Transverse colon (tissue), 4 donors: ENCODE data around the gene UBN1. TPM values are rescaled to one million over a fixed set of nuclear protein-coding genes. Genes with fewer than 3 reads are reported as not detected.

Experiments used
- DNase-seq: peaks from one replicate; pipeline ENCODE4 v3.0.0-alpha.2; 2019
- H3K27ac ChIP-seq, 4 donors: fragments of 200-600 bp; sonication (generic); 2 replicates each; pipeline ENCODE4 v1.5.1; 2016 to 2018; ENCODE audit warnings: inconsistent platforms in 4 of 4
- H3K27me3 ChIP-seq: fragments of 200-600 bp; sonication (generic); 2 replicates; pipeline ENCODE4 v1.5.1; 2017; ENCODE audit warnings: inconsistent platforms
- H3K36me3 ChIP-seq, 4 donors: fragments of 200-600 bp; sonication (generic); 2 replicates each; pipeline ENCODE4 v1.5.1; 2017 to 2019; ENCODE audit warnings: inconsistent platforms in 4 of 4
- H3K4me1 ChIP-seq, 4 donors: fragments of 200-600 bp; sonication (generic); 2 replicates each; pipeline ENCODE4 v1.5.1; 2017 to 2020; ENCODE audit warnings: inconsistent platforms in 4 of 4
- H3K4me3 ChIP-seq, 4 donors: fragments of 200-600 bp; sonication (generic); 1 replicate in 1 of 4; 2 replicates in 3 of 4; pipeline versions ENCODE4 v1.5.1 to v1.6.1; 2017 to 2019; ENCODE audit warnings: inconsistent platforms in 4 of 4
- H3K9me3 ChIP-seq, 2 donors: fragments of 200-600 bp; sonication (generic); 2 replicates each; pipeline ENCODE4 v1.5.1; 2017 to 2019; ENCODE audit warnings: inconsistent platforms in 2 of 2
- EP300 ChIP-seq: sonication (generic); formaldehyde crosslinking; IDR thresholded peaks from one replicate; pipeline ENCODE4 v1.6.1; 2017; ENCODE audit warnings: antibody characterized with exemption, low read depth
- POLR2A ChIP-seq: fragments of 450-650 bp; IDR thresholded peaks from one replicate; pipeline ENCODE4 v1.6.1; 2016; ENCODE audit warnings: antibody characterized with exemption, mild to moderate bottlenecking, moderate library complexity
- POLR2AphosphoS5 ChIP-seq, 3 donors: sonication (generic); formaldehyde crosslinking; IDR thresholded peaks; one replicate each; pipeline ENCODE4 v1.6.1; 2016; ENCODE audit warnings: antibody characterized with exemption in 3 of 3
- WGBS, 2 donors: methylation state at CpG; one replicate each; pipeline ENCODE4 v1.1.5; 2018; ENCODE audit warnings: low coverage in 1 of 2; 5-methylcytosine and 5-hydroxymethylcytosine counted together
- in situ Hi-C, 4 donors: fragments of 200-750 bp; cut with MboI; loops; one replicate each; pipeline versions ENCODE4 v1.15.0 to v1.15.1; 2017; ENCODE audit warnings: low sequenced_read_pairs in 3 of 4, low pct_ligation_motif_present in 1 of 4, low pct_unique_long_range_greater_than_20kb in 1 of 4
- intact Hi-C: fragments of 100-400 bp; cut with DNase I; formaldehyde crosslinking; loops from one replicate; pipeline ENCODE4 v1.15.1; 2023; ENCODE audit warnings: low total_unique reads
- total RNA-seq, 4 donors: library from RNA; depleted of rRNA; stranded (reverse); fragments of >200 nt; gene quantifications; one replicate each; pipeline ENCODE4 v1.1.0, GENCODE V29; 2016
- TF ChIP-seq, protein P1 (sequence below), 5 experiments: fragments of 200-600 bp in 3 of 5; fragments of 450-650 bp in 2 of 5; sonication (generic) in 3 of 5; IDR thresholded peaks; 1 replicate in 2 of 5; 2 replicates in 3 of 5; pipeline ENCODE4 v1.5.1; 2016 to 2017; ENCODE audit warnings: antibody characterized with exemption in 5 of 5, inconsistent platforms in 3 of 5, mild to moderate bottlenecking in 2 of 5, moderate library complexity in 1 of 5

The UBN1 gene
- total RNA-seq, 4 donors from 2014 or later: 33.6 to 60.2 (median 53.0) TPM

DNA sequence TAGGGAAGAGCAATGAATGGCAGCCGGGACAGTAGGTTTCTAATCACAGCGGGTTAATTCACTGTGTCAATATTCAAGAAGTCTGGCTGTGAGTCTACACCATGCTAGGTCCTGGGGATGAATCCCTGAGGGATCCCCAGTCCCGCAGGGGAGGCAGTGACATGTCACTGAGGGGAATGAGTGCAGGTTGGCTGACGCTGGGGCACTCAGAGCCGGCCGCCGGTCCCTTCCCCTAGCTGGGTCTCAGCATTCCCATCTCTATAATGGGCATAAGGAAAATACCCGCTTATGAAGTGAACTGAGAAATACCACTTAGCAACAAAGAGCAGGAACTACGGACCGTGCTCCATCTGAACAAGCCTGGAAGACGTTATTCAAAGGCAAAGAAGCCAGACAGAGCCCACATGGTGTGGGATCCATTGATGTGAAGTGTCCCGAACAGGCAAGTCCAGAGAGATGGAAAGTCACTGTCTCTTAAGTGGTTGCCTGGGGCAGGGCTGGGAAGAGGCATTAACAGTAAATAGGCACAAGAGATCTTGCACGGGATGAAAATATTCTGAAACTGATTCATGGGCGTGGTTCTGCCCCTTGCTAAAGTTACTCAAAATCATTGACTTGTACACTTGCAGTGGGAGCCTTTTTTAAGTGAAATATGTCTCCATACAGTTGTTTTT lies 57.8 kb downstream of the UBN1 start:
- in situ Hi-C loops: no loop called here

DNA sequence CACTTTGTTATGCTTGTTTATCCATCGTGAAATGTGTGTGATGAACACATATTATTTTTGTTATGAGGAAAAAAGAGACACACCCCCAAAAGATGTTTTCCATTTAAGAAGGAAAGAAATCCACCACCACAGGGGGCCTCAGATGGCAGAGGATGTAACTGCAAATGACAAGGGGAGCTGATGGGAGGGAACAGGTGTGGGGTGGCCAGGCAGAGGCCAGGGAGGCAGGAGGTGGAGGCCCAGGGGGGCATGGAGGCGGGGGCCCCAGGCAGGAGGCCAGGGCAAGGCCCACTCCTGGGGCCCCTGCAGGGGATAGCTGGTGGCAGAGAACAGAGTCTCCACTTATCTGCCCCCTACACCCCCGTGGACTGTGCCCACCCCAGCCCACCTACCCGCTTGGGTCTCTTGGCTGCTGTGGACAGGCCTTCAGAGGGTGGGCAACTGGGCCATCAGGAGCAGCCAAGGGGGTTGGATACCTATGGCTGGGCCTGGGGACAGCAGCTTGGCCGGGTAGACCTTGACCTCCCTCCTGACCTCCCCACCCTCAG lies 61.6 kb downstream of the UBN1 start:
- TF ChIP-seq POLR2A (no peak), POLR2AphosphoS5 (IDR thresholded peaks at IDR 0.05) (no peak), EP300 (no peak)
- TF ChIP-seq, protein P1, sequence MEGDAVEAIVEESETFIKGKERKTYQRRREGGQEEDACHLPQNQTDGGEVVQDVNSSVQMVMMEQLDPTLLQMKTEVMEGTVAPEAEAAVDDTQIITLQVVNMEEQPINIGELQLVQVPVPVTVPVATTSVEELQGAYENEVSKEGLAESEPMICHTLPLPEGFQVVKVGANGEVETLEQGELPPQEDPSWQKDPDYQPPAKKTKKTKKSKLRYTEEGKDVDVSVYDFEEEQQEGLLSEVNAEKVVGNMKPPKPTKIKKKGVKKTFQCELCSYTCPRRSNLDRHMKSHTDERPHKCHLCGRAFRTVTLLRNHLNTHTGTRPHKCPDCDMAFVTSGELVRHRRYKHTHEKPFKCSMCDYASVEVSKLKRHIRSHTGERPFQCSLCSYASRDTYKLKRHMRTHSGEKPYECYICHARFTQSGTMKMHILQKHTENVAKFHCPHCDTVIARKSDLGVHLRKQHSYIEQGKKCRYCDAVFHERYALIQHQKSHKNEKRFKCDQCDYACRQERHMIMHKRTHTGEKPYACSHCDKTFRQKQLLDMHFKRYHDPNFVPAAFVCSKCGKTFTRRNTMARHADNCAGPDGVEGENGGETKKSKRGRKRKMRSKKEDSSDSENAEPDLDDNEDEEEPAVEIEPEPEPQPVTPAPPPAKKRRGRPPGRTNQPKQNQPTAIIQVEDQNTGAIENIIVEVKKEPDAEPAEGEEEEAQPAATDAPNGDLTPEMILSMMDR (IDR thresholded peaks at IDR 0.05): no peak
- Histone ChIP-seq H3K9me3 (no peaks in the 10 kb centered on the region), H3K36me3 (no peaks in the 10 kb centered on the region), H3K27me3 (no peaks in the 10 kb centered on the region), H3K4me1 (no peaks in the 10 kb centered on the region), H3K4me3 (no peak overlapping the region), H3K27ac (no peak overlapping the region)
- in situ Hi-C loops (no loop called here), intact Hi-C loops (no loop called here)
- DNase-seq: no peak
- 80 to 81% methylated on average over 2 to 5 of the region's 5 CpGs for whole genome bisulfite sequencing, 2 donors

More for the DNA sequence above, 57.8 kb downstream of the UBN1 start:
- H3K4me3 ChIP-seq: no peak overlapping the region
- no peaks in the 10 kb centered on the region for H3K36me3 ChIP-seq
- 67 to 89% methylated on average over 7 to 14 of the region's 14 CpGs for WGBS, 2 donors
- intact Hi-C loops: no loop called here
- H3K27me3 ChIP-seq: no peaks in the 10 kb centered on the region
- no peaks in the 10 kb centered on the region for H3K9me3 ChIP-seq
- H3K4me1 ChIP-seq: no peaks in the 10 kb centered on the region
- H3K27ac ChIP-seq: no peak overlapping the region
- no peak for TF ChIP-seq EP300
- TF ChIP-seq POLR2AphosphoS5 (IDR thresholded peaks at IDR 0.05): no peak
- TF ChIP-seq POLR2A: no peak
- TF ChIP-seq, protein P1 (IDR thresholded peaks at IDR 0.05): no peak
- no peak for DNase-seq

DNA sequence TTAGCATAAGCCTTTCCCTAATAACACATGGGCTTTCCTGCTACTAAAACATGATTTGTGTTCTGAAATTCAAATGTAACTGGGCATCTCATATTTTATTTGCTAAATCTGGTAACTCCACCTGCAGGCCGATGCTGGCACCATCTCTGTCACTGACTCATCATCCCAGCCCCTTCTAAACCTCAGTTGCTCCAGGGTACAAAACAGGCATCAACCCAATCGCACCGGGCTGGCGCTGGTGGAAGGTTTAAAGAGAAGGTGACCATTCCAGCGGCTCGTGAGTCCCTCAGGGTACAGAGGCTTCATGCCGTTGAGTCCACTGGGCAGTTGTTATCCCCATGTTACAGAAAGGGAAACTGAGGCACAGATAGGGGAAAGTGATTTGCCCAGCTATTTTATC lies 62.5 kb downstream of the UBN1 start:
- TF ChIP-seq EP300: no peak
- TF ChIP-seq POLR2AphosphoS5 (IDR thresholded peaks at IDR 0.05): no peak
- no peak for TF ChIP-seq POLR2A
- TF ChIP-seq, protein P1 (IDR thresholded peaks at IDR 0.05): no peak
- Histone ChIP-seq H3K9me3 (no peaks in the 10 kb centered on the region), H3K4me1 (no peaks in the 10 kb centered on the region), H3K27ac (no peak overlapping the region), H3K36me3 (no peaks in the 10 kb centered on the region), H3K27me3 (no peaks in the 10 kb centered on the region), H3K4me3 (no peak overlapping the region)
- WGBS, 2 donors: 84 to 98% methylated on average over 5 to 7 of the region's 7 CpGs
- intact Hi-C loops: no loop called here
- no peak for DNase-seq
- in situ Hi-C loops: loop anchor here in 1 of 4 donors (10.0 kb wide), 1 partner anchor 55 kb away; no protein-coding TSS in a partner anchor

DNA sequence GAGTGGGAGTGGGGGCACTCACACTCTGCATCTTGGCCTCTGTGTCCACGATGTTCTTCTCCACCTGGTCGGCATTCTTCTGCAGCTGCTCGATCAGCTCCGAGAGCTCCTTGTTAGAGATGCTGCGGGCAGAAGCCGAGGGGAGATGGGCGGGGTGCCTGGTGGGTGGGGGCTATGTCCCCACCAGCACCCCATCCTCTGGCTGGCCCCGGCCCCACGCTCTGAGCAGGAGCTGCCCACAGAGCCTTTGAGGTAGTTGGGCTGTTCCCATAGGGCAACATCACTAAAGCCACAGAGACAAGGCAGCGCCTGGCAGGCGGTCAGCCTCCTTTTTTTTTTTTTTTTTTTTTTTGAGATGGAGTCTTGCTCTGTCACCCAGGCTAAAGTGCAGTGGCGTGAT lies 63.5 kb downstream of the UBN1 start:
- H3K9me3 ChIP-seq: no peaks in the 10 kb centered on the region
- TF ChIP-seq POLR2A (no peak), EP300 (no peak), POLR2AphosphoS5 (IDR thresholded peaks at IDR 0.05) (no peak)
- TF ChIP-seq, protein P1 (IDR thresholded peaks at IDR 0.05): no peak
- H3K27me3 ChIP-seq: no peaks in the 10 kb centered on the region
- no peaks in the 10 kb centered on the region for H3K4me1 ChIP-seq
- H3K27ac ChIP-seq: no peak overlapping the region
- in situ Hi-C loops: loop anchor here in 1 of 4 donors (10.0 kb wide), 1 partner anchor 56 kb away; no protein-coding TSS in a partner anchor
- no peak for DNase-seq
- no peak overlapping the region for H3K4me3 ChIP-seq
- no peaks in the 10 kb centered on the region for H3K36me3 ChIP-seq
- WGBS, 2 donors: 90% methylated on average over 12 of the region's 12 CpGs; no CpG with 5 or more reads in 1 of the 2 donors
- intact Hi-C loops: no loop called here
